Panc1 (cell line): Measurements from ENCODE around the gene RPS6KA3.

Experiments
- POLR2AphosphoS5 ChIP-seq: IDR thresholded peaks from 2 replicates; pipeline ENCODE4 v1.6.1; 2012; ENCODE audit warnings: mild to moderate bottlenecking, low read depth, low read length, moderate library complexity
- TCF7L2 ChIP-seq: IDR thresholded peaks from 2 replicates; pipeline ENCODE4 v1.6.1; 2011; ENCODE audit warnings: mild to moderate bottlenecking, low read depth, low read length, inconsistent platforms
- TF ChIP-seq, protein P1 (sequence below): fragments of 450-650 bp; IDR thresholded peaks from 2 replicates; pipeline ENCODE4 v1.5.1; 2017; ENCODE audit warnings: mild to moderate bottlenecking
- TF ChIP-seq, protein P2 (sequence below), 2 experiments: IDR thresholded peaks; 2 replicates each; pipeline ENCODE4 v1.6.1; 2011 to 2012; ENCODE audit warnings: low read depth in 2 of 2, control low read depth in 1 of 2, low read length in 1 of 2, mild to moderate bottlenecking in 1 of 2, moderate library complexity in 1 of 2; ENCODE audit not compliant: insufficient read depth in 1 of 2

DNA sequence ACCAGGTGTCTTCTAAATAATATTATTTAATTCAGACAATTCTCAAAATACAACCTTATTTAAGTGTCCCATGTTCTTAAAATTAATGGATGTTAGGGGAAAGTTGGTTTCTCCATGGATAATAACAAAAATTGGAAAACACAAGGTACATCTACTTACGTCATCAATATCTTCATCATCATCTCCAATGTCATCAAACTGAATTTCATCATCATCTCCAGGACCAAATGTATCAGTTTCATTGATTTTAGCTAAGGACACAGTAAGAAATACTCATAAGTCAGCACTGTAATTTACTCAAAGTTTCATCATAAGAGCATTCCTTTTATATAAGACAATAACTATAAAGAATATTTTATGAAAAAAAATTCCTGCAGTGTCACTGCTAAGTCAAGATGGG is 136.4 kb downstream of the RPS6KA3 start:
- TF ChIP-seq, protein P1, sequence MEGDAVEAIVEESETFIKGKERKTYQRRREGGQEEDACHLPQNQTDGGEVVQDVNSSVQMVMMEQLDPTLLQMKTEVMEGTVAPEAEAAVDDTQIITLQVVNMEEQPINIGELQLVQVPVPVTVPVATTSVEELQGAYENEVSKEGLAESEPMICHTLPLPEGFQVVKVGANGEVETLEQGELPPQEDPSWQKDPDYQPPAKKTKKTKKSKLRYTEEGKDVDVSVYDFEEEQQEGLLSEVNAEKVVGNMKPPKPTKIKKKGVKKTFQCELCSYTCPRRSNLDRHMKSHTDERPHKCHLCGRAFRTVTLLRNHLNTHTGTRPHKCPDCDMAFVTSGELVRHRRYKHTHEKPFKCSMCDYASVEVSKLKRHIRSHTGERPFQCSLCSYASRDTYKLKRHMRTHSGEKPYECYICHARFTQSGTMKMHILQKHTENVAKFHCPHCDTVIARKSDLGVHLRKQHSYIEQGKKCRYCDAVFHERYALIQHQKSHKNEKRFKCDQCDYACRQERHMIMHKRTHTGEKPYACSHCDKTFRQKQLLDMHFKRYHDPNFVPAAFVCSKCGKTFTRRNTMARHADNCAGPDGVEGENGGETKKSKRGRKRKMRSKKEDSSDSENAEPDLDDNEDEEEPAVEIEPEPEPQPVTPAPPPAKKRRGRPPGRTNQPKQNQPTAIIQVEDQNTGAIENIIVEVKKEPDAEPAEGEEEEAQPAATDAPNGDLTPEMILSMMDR, result no peak
- TF ChIP-seq, protein P2, sequence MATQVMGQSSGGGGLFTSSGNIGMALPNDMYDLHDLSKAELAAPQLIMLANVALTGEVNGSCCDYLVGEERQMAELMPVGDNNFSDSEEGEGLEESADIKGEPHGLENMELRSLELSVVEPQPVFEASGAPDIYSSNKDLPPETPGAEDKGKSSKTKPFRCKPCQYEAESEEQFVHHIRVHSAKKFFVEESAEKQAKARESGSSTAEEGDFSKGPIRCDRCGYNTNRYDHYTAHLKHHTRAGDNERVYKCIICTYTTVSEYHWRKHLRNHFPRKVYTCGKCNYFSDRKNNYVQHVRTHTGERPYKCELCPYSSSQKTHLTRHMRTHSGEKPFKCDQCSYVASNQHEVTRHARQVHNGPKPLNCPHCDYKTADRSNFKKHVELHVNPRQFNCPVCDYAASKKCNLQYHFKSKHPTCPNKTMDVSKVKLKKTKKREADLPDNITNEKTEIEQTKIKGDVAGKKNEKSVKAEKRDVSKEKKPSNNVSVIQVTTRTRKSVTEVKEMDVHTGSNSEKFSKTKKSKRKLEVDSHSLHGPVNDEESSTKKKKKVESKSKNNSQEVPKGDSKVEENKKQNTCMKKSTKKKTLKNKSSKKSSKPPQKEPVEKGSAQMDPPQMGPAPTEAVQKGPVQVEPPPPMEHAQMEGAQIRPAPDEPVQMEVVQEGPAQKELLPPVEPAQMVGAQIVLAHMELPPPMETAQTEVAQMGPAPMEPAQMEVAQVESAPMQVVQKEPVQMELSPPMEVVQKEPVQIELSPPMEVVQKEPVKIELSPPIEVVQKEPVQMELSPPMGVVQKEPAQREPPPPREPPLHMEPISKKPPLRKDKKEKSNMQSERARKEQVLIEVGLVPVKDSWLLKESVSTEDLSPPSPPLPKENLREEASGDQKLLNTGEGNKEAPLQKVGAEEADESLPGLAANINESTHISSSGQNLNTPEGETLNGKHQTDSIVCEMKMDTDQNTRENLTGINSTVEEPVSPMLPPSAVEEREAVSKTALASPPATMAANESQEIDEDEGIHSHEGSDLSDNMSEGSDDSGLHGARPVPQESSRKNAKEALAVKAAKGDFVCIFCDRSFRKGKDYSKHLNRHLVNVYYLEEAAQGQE (IDR thresholded peaks at IDR 0.05; ENCODE audit: insufficient read depth in 1 of 2, low read depth in 2 of 2, low read length in 1 of 2), result no peak
- TF ChIP-seq POLR2AphosphoS5, result no peak
- no peak for TF ChIP-seq TCF7L2
